Cerebellar nuclear complex (tissue), 1 donor: ENCODE measurements around the gene C4orf17.
A peak's percentile ranks its signal among the peaks of the same experiment; 100 is the strongest.

Source experiments
- DNase-seq, 2 experiments: peaks; one replicate each; lab custom pipeline; 2025; lab: John Stamatoyannopoulos, UW

C4orf17 gene

DNA sequence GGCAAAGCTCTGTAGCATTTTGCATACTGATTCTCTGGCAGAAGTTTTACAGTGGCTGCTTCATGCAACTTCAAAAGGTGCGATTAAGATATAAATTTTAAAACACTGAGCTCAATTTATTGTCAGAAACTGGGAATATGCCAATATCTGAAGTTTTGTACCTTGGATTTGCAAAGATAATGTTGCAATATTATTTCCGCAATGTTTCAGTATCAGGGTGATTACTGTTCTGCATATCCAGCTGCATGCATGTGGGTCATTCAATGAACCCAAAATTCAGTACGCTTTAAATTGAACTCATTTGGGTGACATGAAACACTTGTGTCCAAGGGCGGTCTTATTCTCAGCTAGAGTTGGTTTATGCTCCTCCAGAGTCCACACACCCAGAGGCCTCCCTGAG, 26.9 kb downstream of the C4orf17 start:
- DNase-seq: no peak

DNA sequence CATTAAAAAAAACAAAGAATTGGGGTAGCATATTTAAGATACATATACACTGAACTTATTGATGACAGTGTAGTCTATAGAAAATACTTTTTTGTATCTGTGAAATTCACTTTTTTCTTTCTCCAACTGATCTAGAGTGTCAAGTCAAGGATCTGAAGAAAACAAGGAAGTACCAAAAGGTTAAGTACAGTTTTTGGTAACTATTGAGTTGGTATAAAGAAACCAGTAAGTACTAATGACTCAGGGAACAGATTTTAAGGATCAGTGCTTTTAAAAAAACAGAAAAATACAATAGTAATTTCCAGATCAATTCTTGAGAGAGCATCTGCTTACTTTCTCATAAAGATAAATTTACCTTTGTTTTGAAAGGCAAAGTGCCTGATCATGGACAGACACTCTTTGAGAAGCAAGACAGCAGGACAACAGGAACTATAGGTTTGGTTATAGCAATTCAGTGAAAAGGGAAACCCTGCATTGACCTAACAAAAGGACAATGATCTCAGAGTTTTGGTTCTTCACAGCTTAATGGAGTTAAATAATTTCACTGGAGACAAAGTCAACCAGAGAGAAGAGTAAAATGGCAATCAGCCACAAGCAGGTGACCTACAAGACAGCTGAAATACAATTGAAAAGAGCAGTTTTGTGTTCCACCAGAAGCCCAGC, 29.6 kb downstream of the C4orf17 start:
- no peak for DNase-seq

DNA sequence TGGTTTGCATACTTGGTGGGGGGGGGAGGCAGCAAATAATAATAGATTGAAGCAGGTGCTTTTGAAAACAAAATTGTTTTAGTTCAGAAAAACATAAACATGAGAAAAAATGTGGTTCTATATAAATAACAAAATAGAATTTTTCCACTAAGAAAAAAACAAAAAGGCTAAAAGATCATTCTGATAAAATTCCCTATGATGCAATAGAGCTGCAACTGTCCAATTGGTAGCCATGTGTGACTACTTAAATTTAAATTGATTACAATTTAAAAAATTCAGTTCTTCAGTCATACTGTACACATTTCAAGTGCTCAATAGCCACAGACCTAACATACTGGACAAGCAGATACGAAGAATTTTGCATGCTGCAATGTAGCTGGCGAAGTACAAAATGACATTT, 42.1 kb downstream of the C4orf17 start:
- no peak for DNase-seq

DNA sequence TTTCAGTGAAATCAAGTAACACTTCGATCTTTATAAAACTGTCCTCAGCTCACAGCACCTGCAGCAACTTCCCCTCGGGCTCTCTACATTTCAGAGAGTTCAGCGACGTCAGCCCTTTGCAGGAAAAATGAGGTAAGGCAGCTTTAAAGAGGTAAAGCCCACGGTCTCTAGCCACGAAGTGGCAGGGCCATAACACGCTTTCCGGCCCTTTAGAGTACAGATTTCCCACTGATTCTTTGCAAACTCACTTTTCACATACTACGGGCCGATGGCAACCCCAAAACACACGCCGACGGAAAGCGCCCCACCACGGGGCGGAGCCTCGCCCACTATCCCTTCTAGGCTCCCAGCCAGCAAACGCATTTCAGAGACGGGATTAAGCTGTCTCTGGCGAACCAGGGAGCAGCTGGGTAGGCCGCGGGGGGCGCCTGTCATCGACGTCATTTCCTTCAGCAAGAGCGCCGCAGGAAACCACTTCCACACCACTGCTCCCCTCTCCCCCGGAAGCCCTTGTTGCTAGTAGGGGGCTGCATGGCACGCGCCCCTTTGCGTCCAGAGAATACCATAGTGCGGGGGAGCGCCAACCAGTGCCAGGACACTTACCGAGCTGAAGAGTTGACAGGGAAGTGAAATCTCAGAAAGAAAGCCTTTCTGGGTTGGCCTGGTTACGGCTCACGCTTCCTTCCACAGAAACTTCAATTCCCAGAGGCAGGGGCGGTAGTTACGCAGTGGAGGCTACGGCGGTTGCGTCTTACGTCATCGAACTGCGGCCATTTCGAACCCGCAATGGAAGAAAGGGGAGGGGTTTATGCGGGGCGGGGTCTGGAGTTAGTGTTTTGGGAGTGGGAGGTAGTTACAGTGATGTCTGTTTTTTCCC, 52.7 kb downstream of the C4orf17 start, which contains the start of gene TRMT10A:
Gene TRMT10A (minus strand): TSS at position 730 of the 877 bp plus-strand sequence. CDS start 4,701 bp downstream, outside the sequence.
- DNase-seq: peak; percentile 71 to 92

DNA sequence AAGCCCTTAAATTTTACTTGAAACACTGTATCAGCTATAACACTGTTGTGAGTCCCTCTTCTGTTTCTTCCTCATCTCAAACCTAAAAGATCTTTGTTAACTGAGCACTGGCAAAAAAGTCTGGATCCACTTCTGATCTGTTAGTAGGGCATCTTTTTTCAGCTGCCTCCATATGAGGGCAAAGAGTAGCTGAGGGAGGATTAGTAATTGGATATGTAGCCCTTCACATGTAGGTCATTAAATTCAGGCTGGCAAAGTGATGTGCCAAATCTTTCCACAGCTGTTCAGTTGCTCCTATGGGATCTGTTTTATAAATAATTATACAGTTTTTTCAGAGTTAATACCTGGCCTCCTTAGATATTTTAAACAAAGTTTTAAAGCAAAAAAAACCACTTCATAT, 54.1 kb downstream of the C4orf17 start:
- DNase-seq: no peak

DNA sequence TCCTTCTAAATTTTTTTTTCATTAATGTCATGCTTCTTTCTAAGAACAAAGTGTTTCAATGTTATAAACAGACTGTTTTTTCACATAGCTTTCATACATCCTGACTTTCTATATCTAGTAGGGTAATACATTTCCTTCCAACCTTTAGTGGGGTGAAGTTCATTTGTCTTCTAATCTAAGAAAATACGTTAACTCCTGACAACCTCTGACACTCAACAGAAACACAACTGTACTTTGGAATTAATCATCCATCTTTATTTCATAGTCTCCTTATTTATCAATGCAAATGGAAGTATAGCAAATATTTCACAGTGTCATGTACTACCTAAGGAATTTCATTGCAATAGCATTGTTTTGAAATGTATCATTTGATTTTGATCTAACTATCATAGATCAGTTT, 61.1 kb downstream of the C4orf17 start:
- DNase-seq: no peak

DNA sequence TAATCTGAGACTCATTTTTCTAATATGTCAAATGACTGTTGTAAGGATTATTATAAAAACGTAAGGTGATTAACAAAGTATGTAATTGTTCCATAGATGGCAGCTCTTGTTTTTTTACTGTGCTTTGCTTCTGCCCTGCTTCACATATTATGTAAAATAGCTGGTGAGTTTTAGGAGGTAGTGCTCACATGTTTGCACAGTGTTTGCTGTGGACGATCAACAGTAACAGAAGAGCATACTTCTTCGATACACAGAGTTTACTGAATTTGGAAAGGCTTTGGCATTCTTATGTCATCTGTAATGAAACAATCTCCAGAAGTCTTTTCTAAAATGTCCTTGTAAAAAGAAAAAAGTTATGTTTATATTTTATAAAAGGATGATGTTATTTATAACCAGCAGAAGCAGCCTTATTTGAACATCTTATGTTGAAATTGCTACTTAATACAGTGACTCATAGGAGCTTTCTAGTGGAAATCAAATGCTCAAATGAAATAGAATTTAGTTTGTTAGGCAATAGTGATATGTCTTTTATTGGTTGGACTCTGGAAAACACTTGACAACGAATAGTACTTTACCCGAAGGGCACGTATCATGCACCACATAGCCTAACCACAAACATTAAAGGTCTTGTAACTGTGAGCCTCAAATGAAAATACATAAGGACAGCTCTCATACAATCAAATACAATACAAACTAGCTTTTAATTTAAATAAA, 61.9 kb downstream of the C4orf17 start:
- no peak for DNase-seq

DNA sequence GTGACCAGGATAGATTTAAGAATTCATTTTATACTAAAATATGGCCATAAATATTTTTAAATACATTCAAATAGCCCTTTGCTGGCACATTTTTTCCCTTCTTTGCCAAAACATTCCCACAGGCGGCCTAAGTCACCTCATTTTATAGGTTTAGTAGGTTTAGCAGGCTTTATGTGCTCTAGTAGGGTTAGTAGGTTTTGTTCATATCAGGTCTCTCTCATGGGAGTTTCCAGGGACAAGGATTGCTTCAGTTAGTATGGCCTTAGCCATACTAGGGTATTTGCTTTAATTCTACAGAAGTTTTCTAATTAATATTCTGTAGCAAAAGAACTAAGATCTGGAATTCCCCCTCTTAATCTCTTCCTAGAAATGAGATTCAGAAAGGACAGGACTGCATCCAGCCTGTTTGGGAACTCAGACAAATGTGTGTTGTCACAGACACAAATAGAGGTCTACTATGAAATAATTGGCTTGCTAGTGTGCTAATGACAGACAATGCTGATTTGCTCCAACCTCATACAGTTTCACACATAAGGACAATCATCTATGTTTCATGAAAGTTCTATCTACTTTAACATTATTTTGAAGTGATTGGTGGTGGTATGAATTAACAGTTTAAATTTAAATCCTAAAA, 63.0 kb downstream of the C4orf17 start:
- DNase-seq: no peak

DNA sequence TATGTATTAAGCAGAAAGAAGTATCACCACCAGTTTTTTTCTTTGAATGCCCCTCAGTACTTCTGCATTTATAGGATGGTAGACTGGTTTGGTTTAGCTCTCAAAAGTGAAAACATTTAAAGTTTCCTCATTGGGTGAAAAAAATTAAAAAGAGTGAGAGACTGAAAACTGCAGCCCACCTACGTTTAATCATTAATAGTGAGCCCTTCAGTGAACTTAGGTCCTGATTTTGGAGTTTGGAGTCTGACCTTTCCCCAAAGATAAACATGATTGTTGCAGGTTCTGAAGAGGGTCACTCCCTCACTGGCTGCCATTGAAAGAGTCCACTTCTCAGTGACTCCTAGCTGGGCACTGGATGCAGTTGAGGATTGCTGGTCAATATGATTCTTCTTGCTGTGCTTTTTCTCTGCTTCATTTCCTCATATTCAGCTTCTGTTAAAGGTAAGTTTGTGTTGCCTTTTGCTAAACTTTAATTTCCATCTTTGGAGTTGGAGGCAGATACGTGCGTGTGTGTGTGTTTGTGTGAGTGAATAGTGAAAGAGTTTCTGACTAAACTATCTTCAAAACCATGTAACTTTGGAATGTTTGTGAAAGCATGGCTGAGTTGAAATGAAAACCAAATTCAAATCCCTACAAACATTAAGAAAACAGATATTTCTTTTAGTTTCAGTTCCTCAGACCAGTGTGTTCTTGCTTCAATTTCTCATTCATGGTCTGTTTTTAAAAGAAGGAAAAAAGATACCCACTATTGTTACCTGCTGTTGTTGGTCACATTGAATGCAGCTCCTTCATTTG, 63.9 kb downstream of the C4orf17 start, which contains the start of gene MTTP:
Gene MTTP (plus strand): TSS at position 295 of the 795 bp plus-strand sequence. CDS start 86 bp downstream, at position 381.
- DNase-seq: no peak

DNA sequence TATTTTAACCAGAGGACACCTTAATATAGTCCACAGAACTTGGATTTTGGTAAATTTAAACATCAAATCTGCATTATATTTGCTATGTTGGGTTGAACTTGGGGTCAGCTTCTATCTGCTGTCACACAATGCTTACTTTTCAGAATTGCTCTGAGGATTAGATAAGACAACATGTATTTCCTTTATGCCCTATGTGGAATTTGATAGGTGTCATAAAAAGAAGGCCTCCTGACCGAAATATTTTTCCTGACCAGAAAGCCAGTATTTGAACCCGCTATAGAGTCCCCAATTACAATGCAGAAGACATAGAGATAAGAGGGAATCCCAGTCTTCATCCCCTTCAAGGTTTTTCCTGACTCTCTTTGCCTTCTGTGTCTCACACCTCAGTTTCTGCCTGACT, 67.9 kb downstream of the C4orf17 start:
- no peak for DNase-seq

DNA sequence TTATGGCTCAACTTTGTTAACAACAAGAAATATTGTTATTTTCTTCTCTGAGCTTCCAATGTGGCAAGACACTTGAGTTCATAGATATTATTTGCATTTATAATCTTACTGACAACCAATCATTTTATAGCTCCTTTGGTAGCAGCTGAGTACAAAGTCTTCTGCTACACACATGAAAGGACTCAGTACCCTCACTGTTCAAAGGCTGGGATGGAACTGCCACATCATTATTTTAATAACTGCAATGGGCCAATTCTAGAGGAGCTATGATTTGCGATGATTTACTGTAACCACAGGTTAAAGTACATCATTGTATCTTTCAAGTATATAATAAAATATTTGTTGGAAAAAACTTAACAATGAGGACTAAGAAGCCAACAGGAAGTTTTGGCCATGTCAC, 74.7 kb downstream of the C4orf17 start:
- DNase-seq: no peak

DNA sequence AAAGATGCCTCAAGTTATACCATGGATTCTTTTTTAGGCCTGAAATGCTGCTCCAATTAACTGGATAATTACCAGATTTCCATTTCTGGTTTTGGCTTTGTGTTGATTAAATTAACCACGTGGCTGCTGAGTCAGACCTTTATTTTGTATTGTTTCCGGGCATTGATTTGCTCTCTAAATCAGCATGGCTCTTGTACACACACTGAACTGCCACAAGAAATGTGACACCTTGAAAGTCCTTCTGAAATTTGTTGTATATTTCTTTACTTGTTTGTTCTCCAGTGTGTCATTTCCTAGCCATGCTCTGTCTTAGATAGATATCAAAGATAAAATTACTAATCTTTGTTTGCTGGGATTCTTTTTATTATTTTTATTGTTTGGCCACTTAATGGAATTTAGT, 75.5 kb downstream of the C4orf17 start:
- DNase-seq: no peak

DNA sequence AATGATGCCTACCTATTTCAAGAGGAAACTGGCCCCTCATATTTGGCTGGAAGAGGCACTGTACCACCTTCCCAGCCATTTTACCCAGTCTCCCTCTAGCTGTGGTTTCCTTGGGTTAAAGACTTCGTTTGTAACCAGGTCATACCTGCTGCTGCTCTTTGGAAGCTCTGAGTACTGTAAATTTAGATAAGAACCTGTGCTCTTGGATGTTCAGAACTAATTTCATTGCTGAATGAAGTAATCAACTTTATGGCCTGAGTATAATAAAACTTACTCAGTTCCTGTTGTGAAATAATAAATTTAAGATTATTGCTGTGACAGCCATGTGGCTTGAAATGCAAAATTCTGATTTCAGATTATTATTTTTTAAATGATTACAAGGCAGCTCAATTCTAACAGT, 76.0 kb downstream of the C4orf17 start:
- DNase-seq: no peak

DNA sequence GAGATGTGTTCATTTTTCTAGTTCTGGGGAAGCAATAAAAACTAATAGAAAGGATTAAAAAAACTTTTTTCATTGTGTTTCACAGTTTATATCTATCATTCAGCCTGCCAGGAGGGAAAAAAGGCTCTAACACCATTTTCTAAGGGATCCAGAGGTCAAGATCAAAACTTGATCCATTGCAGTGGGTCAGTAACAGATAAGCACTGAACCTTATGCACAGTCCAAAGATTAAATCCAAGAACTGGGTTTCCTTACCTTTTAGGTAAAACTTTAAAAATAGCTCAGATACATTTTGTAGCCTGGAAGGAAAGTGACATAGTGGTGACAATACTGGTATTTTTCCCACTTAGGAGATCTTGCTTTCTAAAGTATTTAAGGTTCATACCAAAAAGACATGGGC, 76.5 kb downstream of the C4orf17 start:
- no peak for DNase-seq

DNA sequence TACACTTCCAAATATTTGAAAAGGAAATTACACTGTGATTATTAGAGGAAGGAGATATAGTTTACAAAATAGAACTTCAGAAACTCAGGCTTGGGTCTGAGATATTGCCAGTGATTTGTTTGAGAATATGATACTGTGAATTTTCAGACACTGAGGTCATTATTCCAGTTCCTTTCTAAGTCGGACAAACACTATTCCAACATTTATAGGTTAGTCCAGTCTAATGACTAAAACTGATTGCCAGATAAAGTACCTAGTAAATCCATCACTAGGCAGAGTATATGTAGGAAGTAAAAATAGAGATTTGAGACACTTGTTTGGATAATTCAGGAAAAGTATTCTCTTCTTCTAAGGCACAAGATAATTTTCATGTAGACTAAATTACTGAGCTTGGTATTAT, 77.0 kb downstream of the C4orf17 start:
- no peak for DNase-seq

DNA sequence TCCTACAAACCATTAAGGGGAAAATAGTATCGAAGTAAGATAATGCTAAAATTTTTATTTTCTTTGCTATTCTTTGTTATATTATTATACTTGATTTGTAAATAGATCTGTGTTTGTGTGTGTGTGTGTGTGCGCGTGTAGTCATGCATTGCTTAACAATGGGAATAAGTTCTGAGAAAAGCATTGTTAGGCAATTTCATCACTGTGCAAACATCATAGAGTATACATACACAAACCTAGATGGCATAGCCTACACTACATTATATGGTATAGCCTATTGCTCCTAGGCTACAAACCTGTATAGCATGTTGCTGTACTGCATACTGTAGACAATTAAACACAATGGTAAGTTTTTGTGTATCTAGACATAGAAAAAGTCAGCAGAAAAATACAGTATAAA, 80.9 kb downstream of the C4orf17 start:
- DNase-seq: no peak
